HEK293 (cell line): Measurements from ENCODE around the gene NCF1.
"Not testable (repeated sequence)": the region's sequence is repeated elsewhere in the genome, so short reads cannot be mapped to it uniquely, and the experiment has no call there.

Source experiments
- ZNF138 ChIP-seq: fragments of 450-650 bp; formaldehyde crosslinking; IDR thresholded peaks from 2 replicates; pipeline ENCODE4 v1.5.1; 2016; ENCODE audit warnings: missing biosample characterization, missing genetic modification characterization, borderline replicate concordance
- ZNF239 ChIP-seq: fragments of 450-650 bp; formaldehyde crosslinking; IDR thresholded peaks from 2 replicates; pipeline ENCODE4 v1.5.1; 2016; ENCODE audit warnings: missing biosample characterization, missing genetic modification characterization
- ZNF555 ChIP-seq: fragments of 450-650 bp; formaldehyde crosslinking; conservative IDR thresholded peaks from 2 replicates; pipeline ENCODE4 v1.5.1; 2017; ENCODE audit warnings: missing biosample characterization, mild to moderate bottlenecking, missing genetic modification characterization, inconsistent platforms
- ZNF558 ChIP-seq: fragments of 450-650 bp; formaldehyde crosslinking; IDR thresholded peaks from 2 replicates; pipeline ENCODE4 v1.5.1; 2016; ENCODE audit warnings: missing biosample characterization, missing genetic modification characterization
- ZNF600 ChIP-seq: fragments of 450-650 bp; formaldehyde crosslinking; IDR thresholded peaks from 2 replicates; pipeline ENCODE4 v1.5.1; 2016; ENCODE audit warnings: missing biosample characterization, missing genetic modification characterization
- TF ChIP-seq, protein P1 (sequence below): fragments of 450-650 bp; formaldehyde crosslinking; IDR thresholded peaks from 2 replicates; pipeline ENCODE4 v1.5.1; 2016; ENCODE audit warnings: missing biosample characterization, missing genetic modification characterization
- TF ChIP-seq, protein P2 (sequence below): fragments of 450-650 bp; formaldehyde crosslinking; IDR thresholded peaks from 2 replicates; pipeline ENCODE4 v1.5.1; 2016; ENCODE audit warnings: missing biosample characterization, missing genetic modification characterization

- TF ChIP-seq, protein P1, sequence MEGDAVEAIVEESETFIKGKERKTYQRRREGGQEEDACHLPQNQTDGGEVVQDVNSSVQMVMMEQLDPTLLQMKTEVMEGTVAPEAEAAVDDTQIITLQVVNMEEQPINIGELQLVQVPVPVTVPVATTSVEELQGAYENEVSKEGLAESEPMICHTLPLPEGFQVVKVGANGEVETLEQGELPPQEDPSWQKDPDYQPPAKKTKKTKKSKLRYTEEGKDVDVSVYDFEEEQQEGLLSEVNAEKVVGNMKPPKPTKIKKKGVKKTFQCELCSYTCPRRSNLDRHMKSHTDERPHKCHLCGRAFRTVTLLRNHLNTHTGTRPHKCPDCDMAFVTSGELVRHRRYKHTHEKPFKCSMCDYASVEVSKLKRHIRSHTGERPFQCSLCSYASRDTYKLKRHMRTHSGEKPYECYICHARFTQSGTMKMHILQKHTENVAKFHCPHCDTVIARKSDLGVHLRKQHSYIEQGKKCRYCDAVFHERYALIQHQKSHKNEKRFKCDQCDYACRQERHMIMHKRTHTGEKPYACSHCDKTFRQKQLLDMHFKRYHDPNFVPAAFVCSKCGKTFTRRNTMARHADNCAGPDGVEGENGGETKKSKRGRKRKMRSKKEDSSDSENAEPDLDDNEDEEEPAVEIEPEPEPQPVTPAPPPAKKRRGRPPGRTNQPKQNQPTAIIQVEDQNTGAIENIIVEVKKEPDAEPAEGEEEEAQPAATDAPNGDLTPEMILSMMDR (tag by site-specific recombination): not testable (repeated sequence)
- TF ChIP-seq ZNF600 (tag by site-specific recombination); ZNF558; ZNF138 (tag by site-specific recombination); ZNF239; ZNF555: not testable (repeated sequence)
- TF ChIP-seq, protein P2, sequence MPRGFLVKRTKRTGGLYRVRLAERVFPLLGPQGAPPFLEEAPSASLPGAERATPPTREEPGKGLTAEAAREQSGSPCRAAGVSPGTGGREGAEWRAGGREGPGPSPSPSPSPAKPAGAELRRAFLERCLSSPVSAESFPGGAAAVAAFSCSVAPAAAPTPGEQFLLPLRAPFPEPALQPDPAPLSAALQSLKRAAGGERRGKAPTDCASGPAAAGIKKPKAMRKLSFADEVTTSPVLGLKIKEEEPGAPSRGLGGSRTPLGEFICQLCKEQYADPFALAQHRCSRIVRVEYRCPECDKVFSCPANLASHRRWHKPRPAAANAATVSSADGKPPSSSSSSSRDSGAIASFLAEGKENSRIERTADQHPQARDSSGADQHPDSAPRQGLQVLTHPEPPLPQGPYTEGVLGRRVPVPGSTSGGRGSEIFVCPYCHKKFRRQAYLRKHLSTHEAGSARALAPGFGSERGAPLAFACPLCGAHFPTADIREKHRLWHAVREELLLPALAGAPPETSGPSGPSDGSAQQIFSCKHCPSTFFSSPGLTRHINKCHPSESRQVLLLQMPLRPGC (tag by site-specific recombination): not testable (repeated sequence)
Observed at GRCh38 chr7:74766991-74767390, 6.8 kb upstream of the NCF1 start.
